ENCODE results near the gene RAB4B. TPM values are rescaled to one million over a fixed set of nuclear protein-coding genes. Genes with fewer than 3 reads are reported as not detected.
"Not testable (repeated sequence)": the region's sequence is repeated elsewhere in the genome, so short reads cannot be mapped to it uniquely, and the experiment has no call there.

Gene RAB4B
- total RNA-seq, 1 donor from 2014 or later = 8.6 TPM

GRCh38 chr19:40780582-40780981 lies 2.5 kb downstream of the RAB4B start:
- no peak for DNase-seq

GRCh38 chr19:40781140-40781539 lies 3.1 kb downstream of the RAB4B start:
- DNase-seq = no peak

- DNase-seq = no peak
These were observed 5.7 kb downstream of the RAB4B start for GRCh38 chr19:40783711-40784110.

GRCh38 chr19:40784146-40784545 lies 6.1 kb downstream of the RAB4B start:
- not testable (repeated sequence) for DNase-seq

GRCh38 chr19:40785526-40785925 lies 7.5 kb downstream of the RAB4B start:
- DNase-seq = no peak

- DNase-seq = no peak
These were observed 8.3 kb downstream of the RAB4B start for GRCh38 chr19:40786060-40787037.

- no peak for DNase-seq
These were observed 13.3 kb downstream of the RAB4B start for GRCh38 chr19:40791349-40791748.

- no peak for DNase-seq
These were observed 13.9 kb downstream of the RAB4B start for GRCh38 chr19:40791996-40792395.

- no peak for DNase-seq
These were observed 19.3 kb downstream of the RAB4B start for GRCh38 chr19:40797166-40797962.

GRCh38 chr19:40797963-40798682 lies 20.1 kb downstream of the RAB4B start:
- DNase-seq = no peak

- DNase-seq = peak; percentile 100
These were observed 20.9 kb downstream of the RAB4B start, which contains the start of gene EGLN2 for GRCh38 chr19:40798683-40799557. TSS of gene EGLN2 (plus strand) at chr19:40799191. CDS start at chr19:40800573, 1,382 bp downstream.

GRCh38 chr19:40799558-40800338 lies 21.7 kb downstream of the RAB4B start:
- DNase-seq = no peak

- no peak for DNase-seq
These were observed 22.4 kb downstream of the RAB4B start for GRCh38 chr19:40800339-40800996.

GRCh38 chr19:40800997-40801377 lies 22.9 kb downstream of the RAB4B start:
- DNase-seq = no peak

- no peak for DNase-seq
These were observed 23.6 kb downstream of the RAB4B start for GRCh38 chr19:40801426-40802299.

GRCh38 chr19:40802300-40803169 lies 24.5 kb downstream of the RAB4B start:
- DNase-seq = no peak

- no peak for DNase-seq
These were observed 25.3 kb downstream of the RAB4B start for GRCh38 chr19:40803170-40803856.

All from occipital lobe (tissue), 2 donors.